VCaP (cell line): ENCODE data around the gene CLCN4.

Experiments
- H3K27ac ChIP-seq: fragments of 450-650 bp; 2 replicates; pipeline ENCODE4 v1.5.1; 2017
- CTCF ChIP-seq: fragments of 450-650 bp; conservative IDR thresholded peaks from 2 replicates; pipeline ENCODE4 v1.5.1; 2017; ENCODE audit warnings: mild to moderate bottlenecking, moderate library complexity

The CLCN4 gene

GRCh38 chrX:10208281-10208856 is 51.6 kb downstream of the CLCN4 start:
- H3K27ac ChIP-seq: no peak overlapping the region
- TF ChIP-seq CTCF: no peak

- no peak overlapping the region for H3K27ac ChIP-seq
- no peak for TF ChIP-seq CTCF
Observed at GRCh38 chrX:10208953-10209352, 52.2 kb downstream of the CLCN4 start.

- no peak for TF ChIP-seq CTCF
- H3K27ac ChIP-seq: no peak overlapping the region
Observed at GRCh38 chrX:10212395-10212794, 55.6 kb downstream of the CLCN4 start.

GRCh38 chrX:10213716-10214115 is 56.9 kb downstream of the CLCN4 start:
- no peak overlapping the region for H3K27ac ChIP-seq
- TF ChIP-seq CTCF: no peak

GRCh38 chrX:10216208-10216607 is 59.4 kb downstream of the CLCN4 start:
- no peak for TF ChIP-seq CTCF
- no peak overlapping the region for H3K27ac ChIP-seq

GRCh38 chrX:10217198-10217597 is 60.4 kb downstream of the CLCN4 start:
- 0 out of 2 replicates have a peak, but pooled peaks have one; percentile 9 for TF ChIP-seq CTCF
- H3K27ac ChIP-seq: no peak overlapping the region

GRCh38 chrX:10221651-10222050 is 64.9 kb downstream of the CLCN4 start:
- H3K27ac ChIP-seq: no peak overlapping the region
- no peak for TF ChIP-seq CTCF
